BE2C (cell line): Measurements from ENCODE around the gene KAZN.

ENCODE experiments used
- DNase-seq: peaks from one replicate; pipeline ENCODE4 v3.0.0-alpha.2; 2020
- H3K27me3 ChIP-seq: fragments of 250-450 bp; sonication (Bioruptor Pico); 2 replicates; pipeline ENCODE4 v1.5.1; 2020; ENCODE audit warnings: mild to moderate bottlenecking
- H3K36me3 ChIP-seq: fragments of 250-450 bp; sonication (Bioruptor Pico); 2 replicates; pipeline ENCODE4 v1.5.1; 2020; ENCODE audit warnings: mild to moderate bottlenecking
- H3K4me1 ChIP-seq: fragments of 250-450 bp; sonication (Bioruptor Pico); 2 replicates; pipeline ENCODE4 v1.5.1; 2020
- H3K4me3 ChIP-seq: 2 replicates; pipeline ENCODE4 v1.5.1; 2011; ENCODE audit warnings: low read depth, low read length
- H3K9me3 ChIP-seq: fragments of 250-450 bp; sonication (Bioruptor Pico); 2 replicates; pipeline ENCODE4 v1.5.1; 2020
- TF ChIP-seq, protein P1 (sequence below): IDR thresholded peaks from 2 replicates; pipeline ENCODE4 v1.5.1; 2012; ENCODE audit warnings: mild to moderate bottlenecking, low read depth, low read length

The KAZN gene

DNA sequence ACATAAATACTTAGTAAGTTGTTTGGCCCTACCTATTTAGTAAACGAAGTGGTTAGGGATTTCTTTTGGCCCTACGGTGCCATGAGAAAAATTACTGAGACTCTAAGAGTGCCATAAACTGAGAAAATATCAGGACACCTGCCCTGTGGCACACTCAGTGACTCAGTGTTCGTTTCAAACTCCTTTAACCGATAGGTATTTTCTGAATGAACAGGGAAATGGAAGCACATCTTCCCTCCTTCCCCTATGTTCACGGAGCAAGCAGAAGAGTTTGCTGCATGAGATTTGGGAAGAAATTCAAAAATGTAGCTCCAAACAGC, 134.2 kb downstream of the KAZN start:
- TF ChIP-seq, protein P1, sequence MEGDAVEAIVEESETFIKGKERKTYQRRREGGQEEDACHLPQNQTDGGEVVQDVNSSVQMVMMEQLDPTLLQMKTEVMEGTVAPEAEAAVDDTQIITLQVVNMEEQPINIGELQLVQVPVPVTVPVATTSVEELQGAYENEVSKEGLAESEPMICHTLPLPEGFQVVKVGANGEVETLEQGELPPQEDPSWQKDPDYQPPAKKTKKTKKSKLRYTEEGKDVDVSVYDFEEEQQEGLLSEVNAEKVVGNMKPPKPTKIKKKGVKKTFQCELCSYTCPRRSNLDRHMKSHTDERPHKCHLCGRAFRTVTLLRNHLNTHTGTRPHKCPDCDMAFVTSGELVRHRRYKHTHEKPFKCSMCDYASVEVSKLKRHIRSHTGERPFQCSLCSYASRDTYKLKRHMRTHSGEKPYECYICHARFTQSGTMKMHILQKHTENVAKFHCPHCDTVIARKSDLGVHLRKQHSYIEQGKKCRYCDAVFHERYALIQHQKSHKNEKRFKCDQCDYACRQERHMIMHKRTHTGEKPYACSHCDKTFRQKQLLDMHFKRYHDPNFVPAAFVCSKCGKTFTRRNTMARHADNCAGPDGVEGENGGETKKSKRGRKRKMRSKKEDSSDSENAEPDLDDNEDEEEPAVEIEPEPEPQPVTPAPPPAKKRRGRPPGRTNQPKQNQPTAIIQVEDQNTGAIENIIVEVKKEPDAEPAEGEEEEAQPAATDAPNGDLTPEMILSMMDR = no peak
- no peak for DNase-seq

DNA sequence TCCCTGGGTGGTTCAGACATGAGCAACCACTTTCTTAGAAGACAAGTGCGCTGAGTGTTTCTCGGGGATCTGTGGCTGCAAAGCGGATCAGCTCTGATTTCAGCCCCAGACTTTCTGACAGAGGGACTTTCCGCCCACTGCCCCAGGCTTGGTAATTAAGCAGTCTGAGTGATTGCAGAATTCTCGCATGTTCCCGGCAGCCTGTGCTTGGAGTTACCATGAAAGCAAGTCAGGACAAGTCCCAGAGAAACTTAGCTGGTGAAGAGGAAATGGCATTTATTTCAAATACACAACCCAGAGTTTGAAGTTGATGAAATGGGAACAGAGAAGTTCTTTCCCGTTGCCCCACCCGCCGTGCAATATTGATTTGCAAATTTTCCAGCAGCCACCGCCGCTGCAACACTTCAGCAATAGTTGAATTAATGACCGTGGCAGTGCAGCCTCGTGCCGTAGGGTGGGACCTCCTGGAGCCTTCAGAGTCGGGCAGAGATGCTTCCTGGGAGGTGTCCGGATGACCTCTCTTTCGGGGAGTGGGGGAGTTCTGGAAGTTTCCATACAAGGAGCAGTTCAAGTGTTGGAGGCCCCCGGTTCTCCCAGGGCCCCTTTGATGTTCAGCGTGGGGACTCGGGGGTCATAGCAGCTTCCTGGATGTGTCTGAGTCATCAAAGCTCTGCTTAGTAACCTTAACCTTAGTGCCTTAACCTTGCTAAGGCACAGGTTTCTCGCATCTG, 134.7 kb downstream of the KAZN start:
- H3K4me1 ChIP-seq = no peaks in the 10 kb centered on the region
- H3K9me3 ChIP-seq = no peaks in the 10 kb centered on the region
- no peaks in the 10 kb centered on the region for H3K27me3 ChIP-seq
- no peak for DNase-seq
- TF ChIP-seq, protein P1 = no peak
- H3K4me3 ChIP-seq = no peak overlapping the region
- no peaks in the 10 kb centered on the region for H3K36me3 ChIP-seq

More for the DNA sequence above, 134.2 kb downstream of the KAZN start:
- Histone ChIP-seq H3K4me3 (no peak overlapping the region), H3K27me3 (no peaks in the 10 kb centered on the region), H3K4me1 (no peaks in the 10 kb centered on the region), H3K9me3 (no peaks in the 10 kb centered on the region), H3K36me3 (no peaks in the 10 kb centered on the region)

DNA sequence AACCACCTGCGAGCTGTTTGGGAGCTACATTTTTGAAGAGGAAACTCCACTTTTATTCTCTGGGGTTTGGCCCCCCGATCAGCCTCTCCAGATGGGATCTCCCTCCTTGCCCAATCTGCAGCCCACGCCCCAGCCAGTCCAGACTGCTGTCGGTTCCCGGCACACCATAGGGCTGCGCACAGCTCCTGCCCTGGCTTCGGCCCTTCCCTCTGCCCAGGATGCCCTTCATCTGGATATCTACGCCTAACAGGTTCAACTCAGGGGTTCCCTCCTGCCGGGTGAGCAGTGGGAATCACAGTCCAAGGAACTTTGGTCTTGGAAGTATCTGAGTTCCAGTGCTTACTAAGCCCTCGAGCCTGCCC, 135.3 kb downstream of the KAZN start:
- Histone ChIP-seq H3K4me3 (no peak overlapping the region), H3K27me3 (no peaks in the 10 kb centered on the region), H3K9me3 (no peaks in the 10 kb centered on the region), H3K4me1 (no peaks in the 10 kb centered on the region), H3K36me3 (no peaks in the 10 kb centered on the region)
- TF ChIP-seq, protein P1 = no peak
- no peak for DNase-seq

DNA sequence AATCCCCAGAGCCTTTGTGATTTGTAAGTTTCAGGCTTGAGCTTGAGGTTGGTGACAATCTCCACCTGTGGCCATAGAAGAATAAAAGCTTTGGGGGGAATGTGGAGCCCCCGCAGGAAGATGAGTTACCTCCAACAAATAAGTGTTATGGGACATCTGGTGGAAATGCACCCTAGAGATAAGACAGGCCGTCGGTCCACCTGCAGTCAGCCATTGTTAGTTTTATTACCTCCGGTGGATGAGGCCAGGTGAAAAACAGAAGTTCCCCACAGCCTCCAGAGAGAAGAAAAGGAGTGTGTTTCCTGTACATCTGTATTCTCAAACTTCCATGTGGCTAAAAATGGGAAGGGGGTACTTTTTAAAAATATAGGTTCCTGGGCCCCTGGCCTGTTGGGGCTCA, 137.4 kb downstream of the KAZN start:
- Histone ChIP-seq H3K4me1 (no peaks in the 10 kb centered on the region), H3K36me3 (no peaks in the 10 kb centered on the region), H3K27me3 (no peaks in the 10 kb centered on the region), H3K4me3 (no peak overlapping the region), H3K9me3 (no peaks in the 10 kb centered on the region)
- no peak for DNase-seq
- TF ChIP-seq, protein P1 = no peak

DNA sequence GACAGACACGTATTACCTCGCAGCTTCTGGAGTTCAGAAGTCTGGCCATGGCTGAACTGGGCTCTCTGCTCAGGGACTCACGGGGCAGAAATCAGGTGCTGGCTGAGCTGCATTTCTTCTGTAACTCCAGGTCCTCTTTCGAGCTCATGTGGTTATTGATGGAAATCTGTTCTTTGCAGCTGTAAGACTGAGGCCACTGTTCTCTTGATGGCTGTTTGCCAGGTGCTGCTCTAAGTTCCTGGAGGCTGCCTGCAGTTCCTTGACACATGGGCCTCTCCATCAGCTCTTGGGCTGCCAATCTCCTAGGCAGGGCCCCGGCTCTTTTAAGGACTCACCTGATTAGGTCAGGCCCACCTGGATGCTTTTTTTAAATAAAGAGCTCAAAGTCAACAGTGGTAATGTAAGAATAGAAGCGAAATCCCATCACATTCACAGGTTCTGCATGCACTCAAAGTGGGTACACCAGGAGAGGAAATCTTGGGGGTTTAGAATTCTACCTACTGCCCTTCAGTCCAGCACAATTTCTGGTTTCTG, 139.1 kb downstream of the KAZN start:
- no peaks in the 10 kb centered on the region for H3K36me3 ChIP-seq
- DNase-seq = no peak
- TF ChIP-seq, protein P1 = no peak
- H3K4me1 ChIP-seq = no peaks in the 10 kb centered on the region
- no peaks in the 10 kb centered on the region for H3K27me3 ChIP-seq
- no peaks in the 10 kb centered on the region for H3K9me3 ChIP-seq
- no peak overlapping the region for H3K4me3 ChIP-seq

DNA sequence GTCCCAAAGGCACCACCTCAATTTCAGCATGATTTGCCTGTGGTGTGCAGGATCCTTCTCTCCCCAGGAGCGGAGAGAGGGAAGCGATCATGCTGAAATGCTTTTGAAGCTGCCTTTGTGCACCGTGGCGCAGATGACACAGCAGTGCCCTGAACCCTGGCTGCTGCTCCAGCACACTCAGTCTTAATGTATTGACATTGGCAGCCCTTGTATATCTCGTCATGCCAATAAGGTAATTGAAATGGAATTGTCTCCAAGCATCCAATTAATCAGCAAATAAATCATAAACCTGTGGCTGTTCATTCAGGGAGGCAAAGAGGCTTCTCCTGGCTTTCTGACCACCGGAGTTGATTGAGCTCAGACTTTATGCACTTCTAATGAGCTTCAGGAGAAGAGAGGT, 139.8 kb downstream of the KAZN start:
- Histone ChIP-seq H3K36me3 (no peaks in the 10 kb centered on the region), H3K4me1 (no peaks in the 10 kb centered on the region), H3K27me3 (no peaks in the 10 kb centered on the region), H3K4me3 (no peak overlapping the region), H3K9me3 (no peaks in the 10 kb centered on the region)
- TF ChIP-seq, protein P1 = no peak
- DNase-seq = no peak
